SH-SY5Y (cell line): ENCODE measurements around the gene PIP5K1B.

Experiments
- GATA2 ChIP-seq: IDR thresholded peaks from 2 replicates; pipeline ENCODE4 v1.6.1; 2011; ENCODE audit warnings: mild to moderate bottlenecking, low read depth, low read length
- GATA3 ChIP-seq: IDR thresholded peaks from 2 replicates; pipeline ENCODE4 v1.6.1; 2011; ENCODE audit warnings: low read depth, mild to moderate bottlenecking, low read length, moderate library complexity

DNA sequence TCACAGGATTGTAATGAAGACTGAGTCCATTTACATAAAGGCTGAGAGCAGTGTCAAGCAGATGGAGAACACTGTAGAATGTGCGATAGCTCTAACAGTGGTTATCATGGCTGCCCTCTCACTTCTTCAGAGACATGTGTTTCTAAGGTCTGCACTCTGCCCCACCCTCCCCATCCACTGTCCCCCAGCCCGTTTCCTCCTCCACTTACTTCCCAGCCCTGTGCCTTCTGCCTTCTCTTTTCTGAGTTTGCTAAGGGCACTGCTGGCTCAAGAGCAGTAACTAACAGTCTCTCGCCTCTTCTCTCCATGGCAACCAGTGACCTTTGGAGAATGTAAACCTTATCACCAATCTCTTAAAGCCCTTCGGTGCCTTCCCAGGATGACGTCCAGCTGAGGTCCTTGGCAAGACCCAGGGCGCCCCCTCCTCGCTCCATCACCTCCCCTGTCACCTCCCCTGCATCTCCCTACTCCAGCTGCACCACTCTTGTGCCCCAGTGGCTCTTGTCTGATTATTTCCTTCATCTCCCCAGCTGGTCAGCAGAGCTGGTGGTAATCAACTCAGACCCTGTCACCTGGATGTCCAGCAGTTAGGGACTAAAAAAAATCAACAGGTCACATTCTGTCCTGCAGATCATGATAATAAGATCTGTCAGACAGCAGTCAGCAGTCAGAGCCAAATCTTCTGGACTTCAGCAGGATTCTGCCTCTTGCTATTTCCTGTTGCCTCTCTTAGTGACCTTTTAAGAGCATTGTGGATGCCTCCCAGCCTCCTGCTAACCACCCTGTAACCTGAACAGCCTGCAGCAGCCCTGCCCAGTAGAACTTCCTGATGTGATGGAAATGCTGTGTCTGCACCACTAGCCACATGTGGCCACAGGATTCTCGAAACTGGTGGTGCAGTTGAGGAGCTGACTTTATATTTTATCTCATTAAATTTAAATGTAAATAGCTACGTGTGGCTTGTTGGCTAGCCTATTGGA is 339.5 kb downstream of the PIP5K1B start:
- TF ChIP-seq GATA2 (no peak), GATA3 (no peak)
